ENCODE results near the gene CDKN2D. TPM values are rescaled to one million over a fixed set of nuclear protein-coding genes. Genes with fewer than 3 reads are reported as not detected.
A peak's percentile ranks its signal among the peaks of the same experiment; 100 is the strongest.

CDKN2D gene
- total RNA-seq, 1 donor from 2014 or later, result 68.3 TPM

- H3K4me3 Mint-ChIP-seq (ENCODE audit: unreplicated experiment), result peak overlapping the region; percentile 98
- DNase-seq, result no peak
- H3K4me1 Mint-ChIP-seq (ENCODE audit: low read depth, unreplicated experiment), result peaks cover 19% of the 10 kb centered on the region
- H3K9me3 Mint-ChIP-seq (ENCODE audit: unreplicated experiment), result peaks cover 8% of the 10 kb centered on the region
- peak overlapping the region; percentile 85 for H3K27ac Mint-ChIP-seq (ENCODE audit: unreplicated experiment)
- TF ChIP-seq, protein P1, sequence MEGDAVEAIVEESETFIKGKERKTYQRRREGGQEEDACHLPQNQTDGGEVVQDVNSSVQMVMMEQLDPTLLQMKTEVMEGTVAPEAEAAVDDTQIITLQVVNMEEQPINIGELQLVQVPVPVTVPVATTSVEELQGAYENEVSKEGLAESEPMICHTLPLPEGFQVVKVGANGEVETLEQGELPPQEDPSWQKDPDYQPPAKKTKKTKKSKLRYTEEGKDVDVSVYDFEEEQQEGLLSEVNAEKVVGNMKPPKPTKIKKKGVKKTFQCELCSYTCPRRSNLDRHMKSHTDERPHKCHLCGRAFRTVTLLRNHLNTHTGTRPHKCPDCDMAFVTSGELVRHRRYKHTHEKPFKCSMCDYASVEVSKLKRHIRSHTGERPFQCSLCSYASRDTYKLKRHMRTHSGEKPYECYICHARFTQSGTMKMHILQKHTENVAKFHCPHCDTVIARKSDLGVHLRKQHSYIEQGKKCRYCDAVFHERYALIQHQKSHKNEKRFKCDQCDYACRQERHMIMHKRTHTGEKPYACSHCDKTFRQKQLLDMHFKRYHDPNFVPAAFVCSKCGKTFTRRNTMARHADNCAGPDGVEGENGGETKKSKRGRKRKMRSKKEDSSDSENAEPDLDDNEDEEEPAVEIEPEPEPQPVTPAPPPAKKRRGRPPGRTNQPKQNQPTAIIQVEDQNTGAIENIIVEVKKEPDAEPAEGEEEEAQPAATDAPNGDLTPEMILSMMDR (IDR thresholded peaks at IDR 0.05; ENCODE audit: partially characterized antibody, unreplicated experiment), result no peak
- peaks cover 9% of the 10 kb centered on the region for H3K27me3 Mint-ChIP-seq (ENCODE audit: unreplicated experiment)
- H3K36me3 Mint-ChIP-seq (ENCODE audit: unreplicated experiment), result no peaks in the 10 kb centered on the region
Measured at GRCh38 chr19:10568062-10568825, 535 bp downstream of the CDKN2D start.

DNA sequence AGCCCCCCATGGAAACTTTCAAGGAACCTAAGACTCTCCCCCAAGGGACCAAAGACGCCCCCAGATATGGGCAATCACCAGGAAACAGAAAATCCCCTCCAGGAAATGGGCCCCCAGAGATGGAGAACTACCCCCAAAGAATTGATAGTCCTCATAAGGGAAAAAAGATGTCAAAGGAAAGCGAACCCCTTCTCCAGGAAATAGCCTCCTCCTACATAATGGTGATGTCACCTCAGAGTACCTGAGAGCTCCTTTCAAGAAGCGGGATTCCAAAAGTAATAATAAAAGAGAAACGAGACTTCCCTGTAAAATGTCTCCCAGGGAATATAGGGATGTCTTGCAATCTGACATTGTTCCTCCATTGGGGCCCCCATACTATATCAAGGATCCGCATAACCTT lies 1.1 kb downstream of the CDKN2D start:
- peaks cover 8% of the 10 kb centered on the region for H3K9me3 Mint-ChIP-seq (ENCODE audit: unreplicated experiment)
- no peak for DNase-seq
- H3K36me3 Mint-ChIP-seq (ENCODE audit: unreplicated experiment), result no peaks in the 10 kb centered on the region
- TF ChIP-seq, protein P1 (IDR thresholded peaks at IDR 0.05; ENCODE audit: partially characterized antibody, unreplicated experiment), result no peak
- peak overlapping the region; percentile 98 for H3K4me3 Mint-ChIP-seq (ENCODE audit: unreplicated experiment)
- H3K4me1 Mint-ChIP-seq (ENCODE audit: low read depth, unreplicated experiment), result peaks cover 19% of the 10 kb centered on the region
- peak overlapping the region; percentile 85 for H3K27ac Mint-ChIP-seq (ENCODE audit: unreplicated experiment)
- H3K27me3 Mint-ChIP-seq (ENCODE audit: unreplicated experiment), result peaks cover 7% of the 10 kb centered on the region

DNA sequence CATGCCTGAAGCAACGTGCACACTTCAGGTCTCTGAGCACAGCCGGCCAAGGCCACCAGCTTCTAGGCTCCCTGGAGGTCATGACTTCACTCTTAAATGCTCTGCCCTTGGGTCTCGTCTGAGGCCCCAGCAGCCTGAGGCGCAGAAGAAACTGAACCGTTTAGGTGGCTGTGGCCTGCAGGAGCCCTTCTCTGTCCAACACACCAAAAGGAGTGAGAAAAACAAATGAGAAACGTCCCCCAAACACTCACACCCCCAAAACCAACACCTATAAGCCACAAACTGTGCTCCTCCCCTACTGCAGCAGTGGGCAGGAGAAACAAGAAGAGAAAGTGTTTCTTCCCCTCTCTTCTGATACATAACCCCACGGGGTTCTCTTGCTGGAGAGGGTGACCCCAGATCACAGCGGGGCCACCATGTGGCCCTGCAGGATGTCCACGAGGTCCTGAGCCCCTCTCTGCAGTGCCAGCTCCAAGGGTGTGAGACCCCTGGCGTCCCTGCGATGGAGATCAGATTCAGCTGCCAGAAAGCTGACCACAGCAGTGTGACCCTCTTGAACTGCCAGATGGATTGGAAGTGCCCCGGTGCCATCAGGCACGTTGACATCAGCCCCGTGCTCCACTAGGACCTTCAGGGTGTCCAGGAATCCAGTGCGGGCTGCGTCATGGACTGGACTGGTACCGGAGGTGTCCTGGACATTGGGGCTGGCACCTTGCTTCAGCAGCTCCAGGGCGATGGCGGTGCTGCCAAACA lies 1.9 kb downstream of the CDKN2D start:
- Mint-ChIP-seq H3K4me3 (ENCODE audit: unreplicated experiment) (peak overlapping the region; percentile 98), H3K27me3 (ENCODE audit: unreplicated experiment) (peaks cover 7% of the 10 kb centered on the region), H3K36me3 (ENCODE audit: unreplicated experiment) (no peaks in the 10 kb centered on the region), H3K9me3 (ENCODE audit: unreplicated experiment) (peaks cover 7% of the 10 kb centered on the region), H3K4me1 (ENCODE audit: low read depth, unreplicated experiment) (peaks cover 19% of the 10 kb centered on the region), H3K27ac (ENCODE audit: unreplicated experiment) (peak overlapping the region; percentile 85)
- TF ChIP-seq, protein P1 (IDR thresholded peaks at IDR 0.05; ENCODE audit: partially characterized antibody, unreplicated experiment), result no peak
- DNase-seq, result peak; percentile 56

DNA sequence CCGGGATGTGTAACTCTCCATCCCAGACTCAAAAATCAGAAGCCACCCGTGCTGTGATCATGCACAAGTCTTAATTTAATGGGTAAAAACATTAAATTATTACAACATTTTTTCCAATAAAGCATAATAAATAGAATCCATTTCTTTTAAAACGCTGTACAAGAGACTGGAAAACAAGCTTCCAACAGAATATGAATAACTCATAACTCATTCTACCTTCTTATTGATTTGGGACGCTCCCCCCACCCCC lies 2.4 kb downstream of the CDKN2D start:
- no peak for DNase-seq
- H3K27me3 Mint-ChIP-seq (ENCODE audit: unreplicated experiment), result peaks cover 7% of the 10 kb centered on the region
- peak overlapping the region; percentile 85 for H3K27ac Mint-ChIP-seq (ENCODE audit: unreplicated experiment)
- peak overlapping the region; percentile 98 for H3K4me3 Mint-ChIP-seq (ENCODE audit: unreplicated experiment)
- TF ChIP-seq, protein P1 (IDR thresholded peaks at IDR 0.05; ENCODE audit: partially characterized antibody, unreplicated experiment), result no peak
- H3K36me3 Mint-ChIP-seq (ENCODE audit: unreplicated experiment), result no peaks in the 10 kb centered on the region
- peaks cover 19% of the 10 kb centered on the region for H3K4me1 Mint-ChIP-seq (ENCODE audit: low read depth, unreplicated experiment)
- H3K9me3 Mint-ChIP-seq (ENCODE audit: unreplicated experiment), result peaks cover 7% of the 10 kb centered on the region
